OCI-LY7 (cell line): ENCODE measurements around the gene PHF10. TPM values are rescaled to one million over a fixed set of nuclear protein-coding genes. Genes with fewer than 3 reads are reported as not detected.
"Not testable (repeated sequence)": the region's sequence is repeated elsewhere in the genome, so short reads cannot be mapped to it uniquely, and the experiment has no call there.

Experiments
- Bru-seq: library from RNA; stranded (reverse); fragments of 400-500 nt; gene quantifications from one replicate; lab custom pipeline; 2021; lab: Mats Ljungman, UMichigan
- BruChase-seq, 2 experiments: library from RNA; stranded (reverse); fragments of 400-500 nt; gene quantifications; one replicate each; lab custom pipeline; 2021; lab: Mats Ljungman, UMichigan
- BruUV-seq: library from RNA; stranded (reverse); fragments of 400-500 nt; replicated peaks from 2 replicates; lab custom pipeline; 2021; lab: Mats Ljungman, UMichigan
- CTCF ChIA-PET: fragments of 300-600 bp; sonication (Branson Sonifier 250); formaldehyde crosslinking; loops from one replicate; lab custom pipeline; 2022; ENCODE audit warnings: antibody characterized with exemption; ENCODE audit not compliant: unreplicated experiment; lab: Charles Lee
- POLR2A ChIA-PET: fragments of 300-600 bp; sonication (Branson Sonifier 250); formaldehyde crosslinking; loops from one replicate; lab custom pipeline; 2022; ENCODE audit warnings: antibody characterized with exemption; lab: Charles Lee
- DNase-seq: peaks from one replicate; pipeline ENCODE4 v3.0.0-alpha.2; 2015; ENCODE audit warnings: low spot score
- H2AFZ ChIP-seq: fragments of 200-600 bp; sonication (generic), shearing (Covaris generic); 2 replicates; pipeline ENCODE4 v1.6.1; 2014; ENCODE audit warnings: mild to moderate bottlenecking, antibody characterized with exemption, low read length, moderate library complexity
- H3K27ac ChIP-seq: fragments of 200-600 bp; sonication (generic); 2 replicates; pipeline ENCODE4 v1.5.1; 2014; ENCODE audit warnings: mixed run types, low read depth, mild to moderate bottlenecking, moderate library complexity, low read length, inconsistent platforms; ENCODE audit not compliant: poor library complexity, severe bottlenecking
- H3K36me3 ChIP-seq: fragments of 200-600 bp; sonication (generic); 2 replicates; pipeline ENCODE4 v1.6.1; 2014; ENCODE audit warnings: mild to moderate bottlenecking, antibody characterized with exemption, low read length, moderate library complexity, mixed read lengths; ENCODE audit not compliant: insufficient read depth
- H3K4me1 ChIP-seq: fragments of 200-600 bp; sonication (generic); 2 replicates; pipeline ENCODE4 v1.5.1; 2014; ENCODE audit warnings: mild to moderate bottlenecking, low read length; ENCODE audit not compliant: insufficient read depth, poor library complexity, severe bottlenecking
- H3K4me2 ChIP-seq: fragments of 200-600 bp; sonication (generic); 2 replicates; pipeline ENCODE4 v1.6.1; 2014; ENCODE audit warnings: mild to moderate bottlenecking, low read length
- H3K4me3 ChIP-seq: fragments of 200-600 bp; sonication (generic); 2 replicates; pipeline ENCODE4 v1.5.1; 2014; ENCODE audit warnings: mild to moderate bottlenecking, low read depth, low read length; ENCODE audit not compliant: poor library complexity, severe bottlenecking
- H3K79me2 ChIP-seq: fragments of 200-600 bp; sonication (generic); 2 replicates; pipeline ENCODE4 v1.6.1; 2016; ENCODE audit warnings: low read depth, mild to moderate bottlenecking, low read length, moderate library complexity, mixed read lengths; ENCODE audit not compliant: insufficient read depth
- H3K9me2 ChIP-seq: fragments of 200-600 bp; sonication (generic); 2 replicates; pipeline ENCODE4 v1.6.1; 2016; ENCODE audit warnings: mild to moderate bottlenecking, low read length, mixed read lengths; ENCODE audit not compliant: insufficient read depth
- H3K9me3 ChIP-seq: fragments of 200-600 bp; sonication (generic); 2 replicates; pipeline ENCODE4 v1.6.1; 2014; ENCODE audit warnings: mild to moderate bottlenecking, mixed run types, low read length, mixed read lengths
- H4K20me1 ChIP-seq: fragments of 200-600 bp; sonication (generic); 2 replicates; pipeline ENCODE4 v1.6.1; 2014; ENCODE audit warnings: mild to moderate bottlenecking, antibody characterized with exemption, low read length, moderate library complexity, mixed read lengths; ENCODE audit not compliant: insufficient read depth
- EZH2phosphoT487 ChIP-seq: fragments of 200-600 bp; sonication (generic); IDR thresholded peaks from 2 replicates; pipeline ENCODE4 v1.6.1; 2018; ENCODE audit warnings: low read depth, borderline replicate concordance, mild to moderate bottlenecking, mixed run types, antibody characterized with exemption, low read length, moderate library complexity, mixed read lengths
- intact Hi-C: fragments of 100-400 bp; cut with micrococcal nuclease; formaldehyde crosslinking; loops from one replicate; pipeline ENCODE4 v1.10.0; 2022; ENCODE audit not compliant: unreplicated experiment
- long read RNA-seq: library from polyadenylated mRNA; stranded (forward); transcript quantifications from one replicate; pipeline ENCODE4 v2.0.0, GENCODE V29; 2022
- total RNA-seq, 2 experiments: library from RNA; depleted of rRNA in 1 of 2; stranded (reverse); fragments of >200 nt in 1 of 2; shearing (Covaris generic) in 1 of 2; gene quantifications; 2 replicates each; pipeline ENCODE4 v1.2.3, GENCODE V29; 2014 to 2022
- TF ChIP-seq, protein P1 (sequence below): fragments of 200-600 bp; sonication (generic); conservative IDR thresholded peaks from 2 replicates; pipeline ENCODE4 v1.5.1; 2014; ENCODE audit warnings: mild to moderate bottlenecking, antibody characterized with exemption, low read length, moderate library complexity, mixed read lengths

PHF10 gene
- total RNA-seq (2014; rRNA removed; shearing (Covaris generic)) (42.5 and 45.1 TPM in 2 replicates), total RNA-seq (2022) (74.1 and 86.2 TPM in 2 replicates), Bru-seq, nascent RNA (percentile 87 among the genes with signal in this experiment), BruChase-seq, experiment 1, labeled RNA remaining after a 6-hour chase (percentile 93 among the genes with signal in this experiment), BruChase-seq, experiment 2, labeled RNA remaining after a 2-hour chase (percentile 93 among the genes with signal in this experiment)
- long read RNA-seq, full-length matches to known transcripts = 96 of 127 reads
- long read RNA-seq, partial matches to known transcripts = 26 of 127 reads
- long read RNA-seq, other reads (novel, unspliced or antisense) = 5 of 127 reads

DNA sequence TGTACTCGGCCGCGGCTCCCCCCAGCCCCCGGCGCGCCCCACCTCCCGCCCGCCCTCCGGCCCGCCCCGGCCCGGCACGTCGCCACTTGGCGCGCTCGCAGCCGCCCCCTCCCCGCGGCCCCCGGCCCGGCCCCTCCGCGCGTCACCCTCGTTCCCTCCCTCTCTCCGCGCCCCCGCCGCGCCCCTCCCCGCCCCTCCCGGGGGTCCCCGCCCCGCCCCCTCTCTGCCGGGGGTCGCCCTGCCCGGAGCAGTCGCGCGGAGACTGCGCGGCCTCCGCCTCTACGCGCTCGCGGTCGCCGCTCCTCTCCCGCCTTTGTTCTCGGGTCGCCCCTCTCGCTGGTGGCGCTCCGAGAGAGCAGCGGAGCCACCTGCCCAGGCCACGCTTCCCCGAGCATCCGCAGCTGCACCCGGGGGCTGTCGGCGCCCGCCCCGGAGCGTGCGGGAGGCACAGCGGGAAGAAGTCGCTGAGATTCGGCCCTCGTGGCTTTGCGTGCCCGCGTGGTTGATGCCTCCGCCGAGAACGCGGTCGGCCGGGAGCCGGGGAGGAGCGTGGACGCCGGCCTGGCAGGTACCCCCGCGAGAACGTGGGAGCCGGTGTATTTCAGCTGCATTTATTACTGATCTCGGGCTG is at the start of gene PHF10:
PHF10 (minus strand) TSS at position 7 of the 631 bp plus-strand sequence. CDS start 569 bp downstream, outside the sequence.
- intact Hi-C loops = loop anchor here (1.0 kb wide), 1 partner anchor 27 kb away; the partner anchor contains the start of genes DYNLT2 and ERMARD
- Histone ChIP-seq H3K9me3 (no peaks in the 10 kb centered on the region), H3K36me3 (peaks cover 8% of the 10 kb centered on the region), H3K27ac (peak within 1 kb of the TSS; percentile 86), H3K4me3 (peak within 1 kb of the TSS; percentile 83), H3K4me2 (peak within 1 kb of the TSS; percentile 96), H2AFZ (peak within 1 kb of the TSS; percentile 88), H3K4me1 (peaks cover 26% of the 10 kb centered on the region), H3K79me2 (peaks cover 37% of the 10 kb centered on the region), H3K9me2 (no peaks in the 10 kb centered on the region), H4K20me1 (peaks cover 18% of the 10 kb centered on the region)
- no peak for TF ChIP-seq EZH2phosphoT487
- TF ChIP-seq, protein P1, sequence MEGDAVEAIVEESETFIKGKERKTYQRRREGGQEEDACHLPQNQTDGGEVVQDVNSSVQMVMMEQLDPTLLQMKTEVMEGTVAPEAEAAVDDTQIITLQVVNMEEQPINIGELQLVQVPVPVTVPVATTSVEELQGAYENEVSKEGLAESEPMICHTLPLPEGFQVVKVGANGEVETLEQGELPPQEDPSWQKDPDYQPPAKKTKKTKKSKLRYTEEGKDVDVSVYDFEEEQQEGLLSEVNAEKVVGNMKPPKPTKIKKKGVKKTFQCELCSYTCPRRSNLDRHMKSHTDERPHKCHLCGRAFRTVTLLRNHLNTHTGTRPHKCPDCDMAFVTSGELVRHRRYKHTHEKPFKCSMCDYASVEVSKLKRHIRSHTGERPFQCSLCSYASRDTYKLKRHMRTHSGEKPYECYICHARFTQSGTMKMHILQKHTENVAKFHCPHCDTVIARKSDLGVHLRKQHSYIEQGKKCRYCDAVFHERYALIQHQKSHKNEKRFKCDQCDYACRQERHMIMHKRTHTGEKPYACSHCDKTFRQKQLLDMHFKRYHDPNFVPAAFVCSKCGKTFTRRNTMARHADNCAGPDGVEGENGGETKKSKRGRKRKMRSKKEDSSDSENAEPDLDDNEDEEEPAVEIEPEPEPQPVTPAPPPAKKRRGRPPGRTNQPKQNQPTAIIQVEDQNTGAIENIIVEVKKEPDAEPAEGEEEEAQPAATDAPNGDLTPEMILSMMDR = no peak
- DNase-seq = peak; percentile 84
- no TSS peak for BruUV-seq
- ChIA-PET POLR2A (interaction anchor here (1.1 to 2.7 kb wide), 5 partner anchors 10 to 25 kb away, joined by 5 to 12 read pairs (median 5); partner anchors contain the start of gene C6orf120), CTCF (no interaction called here)

GRCh38 chr6:169766921-169767736 is 42.8 kb upstream of the PHF10 start:
- Histone ChIP-seq H2AFZ (no peak overlapping the region), H3K4me1 (no peaks in the 10 kb centered on the region), H3K9me2 (no peaks in the 10 kb centered on the region), H3K4me3 (no peak overlapping the region), H3K36me3 (peaks cover 75% of the 10 kb centered on the region), H3K79me2 (no peaks in the 10 kb centered on the region), H3K9me3 (no peaks in the 10 kb centered on the region), H4K20me1 (no peaks in the 10 kb centered on the region), H3K4me2 (no peak overlapping the region), H3K27ac (no peak overlapping the region)
- TSS peak; percentile 12 for BruUV-seq
- DNase-seq = no peak
- no peak for TF ChIP-seq EZH2phosphoT487
- CTCF ChIA-PET = no interaction called here
- intact Hi-C loops = no loop called here
- POLR2A ChIA-PET = interaction anchor here (0.9 to 1.0 kb wide), 3 partner anchors 38 to 765 kb away, joined by 3 read pairs; no protein-coding TSS in a partner anchor

GRCh38 chr6:169766232-169766631 is 41.9 kb upstream of the PHF10 start:
- no peaks in the 10 kb centered on the region for H4K20me1 ChIP-seq
- H3K9me2 ChIP-seq = no peaks in the 10 kb centered on the region
- ChIA-PET POLR2A (interaction anchor here (0.9 kb wide), 2 partner anchors 39 to 766 kb away, joined by 3 read pairs; no protein-coding TSS in a partner anchor), CTCF (no interaction called here)
- no peak overlapping the region for H3K27ac ChIP-seq
- no peaks in the 10 kb centered on the region for H3K9me3 ChIP-seq
- no peak overlapping the region for H2AFZ ChIP-seq
- no peak for DNase-seq
- no peak overlapping the region for H3K4me3 ChIP-seq
- H3K79me2 ChIP-seq = no peaks in the 10 kb centered on the region
- peaks cover 79% of the 10 kb centered on the region for H3K36me3 ChIP-seq
- intact Hi-C loops = no loop called here
- no TSS peak for BruUV-seq
- H3K4me1 ChIP-seq = no peaks in the 10 kb centered on the region
- H3K4me2 ChIP-seq = no peak overlapping the region
- TF ChIP-seq EZH2phosphoT487 = no peak
- TF ChIP-seq, protein P1 = no peak

DNA sequence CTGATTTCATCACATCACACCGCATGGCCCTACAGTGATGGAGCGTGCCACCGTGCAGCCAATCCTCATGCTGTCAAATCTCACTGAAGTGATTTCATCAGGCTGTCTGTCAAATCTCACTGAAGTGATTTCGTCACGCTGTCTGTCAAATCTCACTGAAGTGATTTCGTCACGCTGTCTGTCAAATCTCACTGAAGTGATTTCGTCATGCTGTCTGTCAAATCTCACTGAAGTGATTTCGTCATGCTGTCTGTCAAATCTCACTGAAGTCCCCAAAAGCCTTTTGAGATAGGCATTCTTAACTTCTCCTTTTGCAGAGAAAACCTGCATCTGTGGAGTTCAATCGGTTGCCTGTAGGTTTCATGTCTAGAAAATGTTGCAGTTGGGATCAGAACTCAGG is 41.5 kb upstream of the PHF10 start:
- H3K79me2 ChIP-seq, H3K4me1 ChIP-seq, H4K20me1 ChIP-seq, DNase-seq, H3K9me2 ChIP-seq, H3K9me3 ChIP-seq, BruUV-seq, H3K27ac ChIP-seq, intact Hi-C loops, H2AFZ ChIP-seq, H3K4me3 ChIP-seq, POLR2A ChIA-PET, H3K4me2 ChIP-seq, CTCF ChIA-PET: not testable (repeated sequence)
- H3K36me3 ChIP-seq = peaks cover 84% of the 10 kb centered on the region
